Peyer's patch (tissue), 4 donors: Measurements from ENCODE around the gene BRD3.

Source experiments
- CTCF ChIP-seq, 6 experiments: fragments of 450-650 bp in 4 of 6; fragments of 200-600 bp in 2 of 6; sonication (generic) in 1 of 6; IDR thresholded peaks; one replicate each; pipeline ENCODE4 v1.5.1; 2017 to 2019; ENCODE audit warnings: antibody characterized with exemption in 6 of 6, mild to moderate bottlenecking in 3 of 6, moderate library complexity in 1 of 6
- POLR2A ChIP-seq, 2 donors: fragments of 450-650 bp; IDR thresholded peaks; one replicate each; pipeline ENCODE4 v1.5.1; 2017; ENCODE audit warnings: antibody characterized with exemption in 2 of 2, mild to moderate bottlenecking in 2 of 2, moderate library complexity in 2 of 2

DNA sequence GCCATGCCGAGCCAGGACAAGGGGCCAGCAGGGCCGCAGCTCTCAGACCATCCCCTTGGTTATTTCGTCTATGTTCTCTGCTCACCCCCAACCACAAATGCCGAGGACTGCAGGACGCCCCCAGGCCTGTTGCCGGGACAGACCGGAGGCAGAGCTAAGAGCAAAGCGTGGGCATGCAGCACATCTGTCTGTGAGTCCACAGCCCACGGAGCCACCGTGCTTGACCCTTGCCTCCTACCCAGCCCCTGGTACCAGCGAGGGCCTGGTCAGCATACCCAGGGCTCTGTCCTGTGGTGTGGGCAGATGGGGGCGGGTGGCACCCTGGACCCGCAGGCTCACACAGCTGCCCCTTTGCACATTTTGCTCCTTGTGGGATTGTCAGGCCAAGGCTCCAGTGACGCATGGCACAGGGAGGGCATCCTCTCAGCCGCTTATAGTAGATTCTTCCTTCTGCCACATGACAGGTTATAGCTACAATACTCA is 4.7 kb downstream of the BRD3 start:
- TF ChIP-seq CTCF (IDR thresholded peaks at IDR 0.05): no peak
- no peak for TF ChIP-seq POLR2A (IDR thresholded peaks at IDR 0.05)
